ENCODE data around the gene TANK. TPM values are rescaled to one million over a fixed set of nuclear protein-coding genes. Genes with fewer than 3 reads are reported as not detected.

The TANK gene
- total RNA-seq, 1 experiment from 2014 or later, result 295 TPM

GRCh38 chr2:161209902-161210301 is 49.7 kb downstream of the TANK start:
- no peak overlapping the region for H2AFZ ChIP-seq (ENCODE audit: low read length)
- H3K36me3 ChIP-seq (ENCODE audit: insufficient read depth, low read length), result peaks cover 98% of the 10 kb centered on the region
- H3K9ac ChIP-seq (ENCODE audit: low read length), result no peak overlapping the region
- H3K9me3 ChIP-seq (ENCODE audit: low read length), result no peaks in the 10 kb centered on the region
- no peak overlapping the region for H3K4me3 ChIP-seq (ENCODE audit: low read length)
- DNase-seq, result no peak
- peak overlapping the region; percentile 48 for H3K27ac ChIP-seq (ENCODE audit: low read length)
- peaks cover 45% of the 10 kb centered on the region for H3K79me2 ChIP-seq (ENCODE audit: low read length)
- H4K20me1 ChIP-seq (ENCODE audit: insufficient read depth, low read depth, low read length), result no peaks in the 10 kb centered on the region
- no peaks in the 10 kb centered on the region for H3K9me2 ChIP-seq (replicated peaks; ENCODE audit: insufficient read depth, low read length)
- peaks cover 50% of the 10 kb centered on the region for H3K4me1 ChIP-seq (ENCODE audit: low read length)
- no peak overlapping the region for H3K4me2 ChIP-seq (ENCODE audit: low read depth, low read length, poor library complexity, severe bottlenecking)
- no peaks in the 10 kb centered on the region for H3K27me3 ChIP-seq (ENCODE audit: low read length)

GRCh38 chr2:161217597-161218185 is 57.5 kb downstream of the TANK start:
- peak overlapping the region; percentile 95 for H3K27ac ChIP-seq (ENCODE audit: low read length)
- peak overlapping the region; percentile 39 for H3K9ac ChIP-seq (ENCODE audit: low read length)
- H3K9me2 ChIP-seq (replicated peaks; ENCODE audit: insufficient read depth, low read length), result no peaks in the 10 kb centered on the region
- H3K4me1 ChIP-seq (ENCODE audit: low read length), result peaks cover 94% of the 10 kb centered on the region
- no peak overlapping the region for H2AFZ ChIP-seq (ENCODE audit: low read length)
- no peak for DNase-seq
- peak overlapping the region; percentile 11; the same call in 1 of the 2 replicates for H3K4me3 ChIP-seq (ENCODE audit: low read length)
- H3K27me3 ChIP-seq (ENCODE audit: low read length), result no peaks in the 10 kb centered on the region
- H4K20me1 ChIP-seq (ENCODE audit: insufficient read depth, low read depth, low read length), result no peaks in the 10 kb centered on the region
- H3K4me2 ChIP-seq (ENCODE audit: low read depth, low read length, poor library complexity, severe bottlenecking), result peak overlapping the region; percentile 42
- H3K36me3 ChIP-seq (ENCODE audit: insufficient read depth, low read length), result peaks cover 38% of the 10 kb centered on the region
- no peaks in the 10 kb centered on the region for H3K9me3 ChIP-seq (ENCODE audit: low read length)
- peaks cover 30% of the 10 kb centered on the region for H3K79me2 ChIP-seq (ENCODE audit: low read length)

- Histone ChIP-seq H4K20me1 (ENCODE audit: insufficient read depth, low read depth, low read length) (no peaks in the 10 kb centered on the region), H3K9me2 (replicated peaks; ENCODE audit: insufficient read depth, low read length) (no peaks in the 10 kb centered on the region), H2AFZ (ENCODE audit: low read length) (no peak overlapping the region), H3K27ac (ENCODE audit: low read length) (peak overlapping the region; percentile 95), H3K9me3 (ENCODE audit: low read length) (no peaks in the 10 kb centered on the region), H3K9ac (ENCODE audit: low read length) (peak overlapping the region; percentile 34), H3K4me1 (ENCODE audit: low read length) (peaks cover 96% of the 10 kb centered on the region), H3K79me2 (ENCODE audit: low read length) (peaks cover 32% of the 10 kb centered on the region), H3K4me2 (ENCODE audit: low read depth, low read length, poor library complexity, severe bottlenecking) (peak overlapping the region; percentile 42), H3K27me3 (ENCODE audit: low read length) (no peaks in the 10 kb centered on the region), H3K4me3 (ENCODE audit: low read length) (no peak overlapping the region), H3K36me3 (ENCODE audit: insufficient read depth, low read length) (peaks cover 29% of the 10 kb centered on the region)
- no peak for DNase-seq
Observed at GRCh38 chr2:161219211-161219610, 59.0 kb downstream of the TANK start.

GRCh38 chr2:161223139-161223732 is 63.0 kb downstream of the TANK start:
- no peaks in the 10 kb centered on the region for H3K9me2 ChIP-seq (replicated peaks; ENCODE audit: insufficient read depth, low read length)
- peak; percentile 85 for DNase-seq
- H4K20me1 ChIP-seq (ENCODE audit: insufficient read depth, low read depth, low read length), result no peaks in the 10 kb centered on the region
- no peak overlapping the region for H3K4me3 ChIP-seq (ENCODE audit: low read length)
- H3K9ac ChIP-seq (ENCODE audit: low read length), result no peak overlapping the region
- no peaks in the 10 kb centered on the region for H3K9me3 ChIP-seq (ENCODE audit: low read length)
- no peak overlapping the region for H3K4me2 ChIP-seq (ENCODE audit: low read depth, low read length, poor library complexity, severe bottlenecking)
- H3K27ac ChIP-seq (ENCODE audit: low read length), result peak overlapping the region; percentile 95
- no peaks in the 10 kb centered on the region for H3K27me3 ChIP-seq (ENCODE audit: low read length)
- H2AFZ ChIP-seq (ENCODE audit: low read length), result no peak overlapping the region
- peaks cover 94% of the 10 kb centered on the region for H3K4me1 ChIP-seq (ENCODE audit: low read length)
- peaks cover 57% of the 10 kb centered on the region for H3K79me2 ChIP-seq (ENCODE audit: low read length)
- peaks cover 52% of the 10 kb centered on the region for H3K36me3 ChIP-seq (ENCODE audit: insufficient read depth, low read length)

- peaks cover 72% of the 10 kb centered on the region for H3K79me2 ChIP-seq (ENCODE audit: low read length)
- no peaks in the 10 kb centered on the region for H3K27me3 ChIP-seq (ENCODE audit: low read length)
- H3K4me2 ChIP-seq (ENCODE audit: low read depth, low read length, poor library complexity, severe bottlenecking), result no peak overlapping the region
- no peak for DNase-seq
- peaks cover 98% of the 10 kb centered on the region for H3K4me1 ChIP-seq (ENCODE audit: low read length)
- no peaks in the 10 kb centered on the region for H3K9me3 ChIP-seq (ENCODE audit: low read length)
- no peak overlapping the region for H2AFZ ChIP-seq (ENCODE audit: low read length)
- H3K36me3 ChIP-seq (ENCODE audit: insufficient read depth, low read length), result peaks cover 72% of the 10 kb centered on the region
- H4K20me1 ChIP-seq (ENCODE audit: insufficient read depth, low read depth, low read length), result no peaks in the 10 kb centered on the region
- no peak overlapping the region for H3K9ac ChIP-seq (ENCODE audit: low read length)
- H3K9me2 ChIP-seq (replicated peaks; ENCODE audit: insufficient read depth, low read length), result no peaks in the 10 kb centered on the region
- no peak overlapping the region for H3K4me3 ChIP-seq (ENCODE audit: low read length)
- peak overlapping the region; percentile 87 for H3K27ac ChIP-seq (ENCODE audit: low read length)
Observed at GRCh38 chr2:161228511-161229240, 68.4 kb downstream of the TANK start.

- peaks cover 69% of the 10 kb centered on the region for H3K36me3 ChIP-seq (ENCODE audit: insufficient read depth, low read length)
- H3K27ac ChIP-seq (ENCODE audit: low read length), result peak overlapping the region; percentile 87
- H3K4me1 ChIP-seq (ENCODE audit: low read length), result peaks cover 100% of the 10 kb centered on the region
- no peaks in the 10 kb centered on the region for H3K9me2 ChIP-seq (replicated peaks; ENCODE audit: insufficient read depth, low read length)
- no peak overlapping the region for H3K4me2 ChIP-seq (ENCODE audit: low read depth, low read length, poor library complexity, severe bottlenecking)
- no peaks in the 10 kb centered on the region for H4K20me1 ChIP-seq (ENCODE audit: insufficient read depth, low read depth, low read length)
- H3K9ac ChIP-seq (ENCODE audit: low read length), result no peak overlapping the region
- H3K4me3 ChIP-seq (ENCODE audit: low read length), result no peak overlapping the region
- no peak overlapping the region for H2AFZ ChIP-seq (ENCODE audit: low read length)
- DNase-seq, result no peak
- H3K79me2 ChIP-seq (ENCODE audit: low read length), result peaks cover 70% of the 10 kb centered on the region
- H3K9me3 ChIP-seq (ENCODE audit: low read length), result no peaks in the 10 kb centered on the region
- no peaks in the 10 kb centered on the region for H3K27me3 ChIP-seq (ENCODE audit: low read length)
Observed at GRCh38 chr2:161230959-161231358, 70.7 kb downstream of the TANK start.

- peak overlapping the region; percentile 4; the same call in 1 of the 2 replicates for H3K9ac ChIP-seq (ENCODE audit: low read length)
- no peak for DNase-seq
- no peak overlapping the region for H2AFZ ChIP-seq (ENCODE audit: low read length)
- no peaks in the 10 kb centered on the region for H4K20me1 ChIP-seq (ENCODE audit: insufficient read depth, low read depth, low read length)
- H3K27ac ChIP-seq (ENCODE audit: low read length), result peak overlapping the region; percentile 87
- no peaks in the 10 kb centered on the region for H3K27me3 ChIP-seq (ENCODE audit: low read length)
- H3K4me2 ChIP-seq (ENCODE audit: low read depth, low read length, poor library complexity, severe bottlenecking), result peak overlapping the region; percentile 73
- H3K79me2 ChIP-seq (ENCODE audit: low read length), result peaks cover 56% of the 10 kb centered on the region
- no peaks in the 10 kb centered on the region for H3K9me2 ChIP-seq (replicated peaks; ENCODE audit: insufficient read depth, low read length)
- H3K9me3 ChIP-seq (ENCODE audit: low read length), result no peaks in the 10 kb centered on the region
- H3K4me3 ChIP-seq (ENCODE audit: low read length), result no peak overlapping the region
- peaks cover 60% of the 10 kb centered on the region for H3K36me3 ChIP-seq (ENCODE audit: insufficient read depth, low read length)
- H3K4me1 ChIP-seq (ENCODE audit: low read length), result peaks cover 100% of the 10 kb centered on the region
Observed at GRCh38 chr2:161232571-161232970, 72.3 kb downstream of the TANK start.

GRCh38 chr2:161233858-161234431 is 73.7 kb downstream of the TANK start:
- H3K79me2 ChIP-seq (ENCODE audit: low read length), result peaks cover 48% of the 10 kb centered on the region
- no peak for DNase-seq
- peak overlapping the region; percentile 87 for H3K27ac ChIP-seq (ENCODE audit: low read length)
- peak overlapping the region; percentile 73 for H3K4me2 ChIP-seq (ENCODE audit: low read depth, low read length, poor library complexity, severe bottlenecking)
- H3K4me1 ChIP-seq (ENCODE audit: low read length), result peaks cover 98% of the 10 kb centered on the region
- no peak overlapping the region for H2AFZ ChIP-seq (ENCODE audit: low read length)
- no peaks in the 10 kb centered on the region for H3K9me3 ChIP-seq (ENCODE audit: low read length)
- peak overlapping the region; percentile 13 for H3K9ac ChIP-seq (ENCODE audit: low read length)
- H3K36me3 ChIP-seq (ENCODE audit: insufficient read depth, low read length), result peaks cover 53% of the 10 kb centered on the region
- no peaks in the 10 kb centered on the region for H3K27me3 ChIP-seq (ENCODE audit: low read length)
- peak overlapping the region; percentile 1; the same call in 1 of the 2 replicates for H3K4me3 ChIP-seq (ENCODE audit: low read length)
- no peaks in the 10 kb centered on the region for H4K20me1 ChIP-seq (ENCODE audit: insufficient read depth, low read depth, low read length)
- no peaks in the 10 kb centered on the region for H3K9me2 ChIP-seq (replicated peaks; ENCODE audit: insufficient read depth, low read length)

All from Karpas-422 (cell line).